HG02588 (cell line): ENCODE data around the gene SMYD5.

Source experiments
- ATAC-seq: cut with Tn5 transposase; IDR thresholded peaks from one replicate; pipeline ENCODE4 v1.9.1; 2021; ENCODE audit warnings: mild to moderate bottlenecking, moderate library complexity; ENCODE audit not compliant: unreplicated experiment

Gene SMYD5

GRCh38 chr2:73237168-73237567, 23.1 kb downstream of the SMYD5 start:
- ATAC-seq = no peak

- ATAC-seq = no peak
Measured at GRCh38 chr2:73238149-73238548, 24.1 kb downstream of the SMYD5 start.

- no peak for ATAC-seq
Measured at GRCh38 chr2:73238976-73239375, 24.9 kb downstream of the SMYD5 start.

- ATAC-seq = no peak
Measured at GRCh38 chr2:73239776-73240175, 25.7 kb downstream of the SMYD5 start.

GRCh38 chr2:73243884-73244570, 30.0 kb downstream of the SMYD5 start:
- no peak for ATAC-seq

GRCh38 chr2:73244580-73244979, 30.5 kb downstream of the SMYD5 start:
- ATAC-seq = no peak

GRCh38 chr2:73246850-73247249, 32.8 kb downstream of the SMYD5 start:
- no peak for ATAC-seq

- ATAC-seq = no peak
Measured at GRCh38 chr2:73249636-73250035, 35.6 kb downstream of the SMYD5 start.

- ATAC-seq = no peak
Measured at GRCh38 chr2:73250872-73251846, 37.1 kb downstream of the SMYD5 start.

- no peak for ATAC-seq
Measured at GRCh38 chr2:73252238-73253027, 38.4 kb downstream of the SMYD5 start.

- ATAC-seq = no peak
Measured at GRCh38 chr2:73253400-73253799, 39.4 kb downstream of the SMYD5 start.

GRCh38 chr2:73253901-73254300, 39.9 kb downstream of the SMYD5 start:
- no peak for ATAC-seq

GRCh38 chr2:73254343-73255006, 40.4 kb downstream of the SMYD5 start:
- no peak for ATAC-seq

GRCh38 chr2:73255007-73255644, 41.1 kb downstream of the SMYD5 start:
- ATAC-seq = no peak

- no peak for ATAC-seq
Measured at GRCh38 chr2:73255907-73256617, 42.0 kb downstream of the SMYD5 start.

GRCh38 chr2:73256618-73256922, 42.5 kb downstream of the SMYD5 start:
- no peak for ATAC-seq

GRCh38 chr2:73257021-73257420, 43.0 kb downstream of the SMYD5 start:
- ATAC-seq = no peak

GRCh38 chr2:73257425-73258125, 43.5 kb downstream of the SMYD5 start:
- no peak for ATAC-seq
